Endothelial cell of umbilical vein (primary cell): Measurements from ENCODE around the gene RAD51B. TPM values are rescaled to one million over a fixed set of nuclear protein-coding genes. Genes with fewer than 3 reads are reported as not detected.

Source experiments
- BruUV-seq: library from RNA; stranded (reverse); fragments of 400-500 nt; replicated peaks from 2 replicates; lab custom pipeline; 2021; lab: Mats Ljungman, UMichigan
- CTCF ChIA-PET: fragments of 300-600, 350-600 bp; sonication (Branson Sonifier 250); formaldehyde crosslinking; loops from one replicate; lab custom pipeline; 2021; ENCODE audit warnings: antibody characterized with exemption, inconsistent platforms; lab: Charles Lee
- POLR2A ChIA-PET: fragments of 300-600, 350-600 bp; sonication (Branson Sonifier 250); formaldehyde crosslinking; loops from one replicate; lab custom pipeline; 2021; ENCODE audit warnings: antibody characterized with exemption, inconsistent platforms; lab: Charles Lee
- DNase-seq: peaks from one replicate; pipeline ENCODE4 v3.0.0-alpha.2; 2011; ENCODE audit warnings: low read depth, low spot score
- FAIRE-seq: peaks from 2 replicates; lab custom pipeline; 2011; peaks lifted over from hg19 to GRCh38; lab: Jason Lieb, UNC
- H2AFZ ChIP-seq: 2 replicates; pipeline ENCODE4 v1.6.0; 2012; ENCODE audit warnings: low read depth, low read length, control low read depth, inconsistent platforms
- H3K27ac ChIP-seq: 2 replicates; pipeline ENCODE4 v1.5.1; 2011; ENCODE audit warnings: low read depth, mild to moderate bottlenecking, control low read depth, low read length, moderate library complexity; ENCODE audit not compliant: insufficient read depth
- H3K27me3 ChIP-seq, 2 experiments: 2 replicates each; pipeline versions ENCODE4 v1.6.0 to v1.6.1; 2011; ENCODE audit warnings: low read length in 2 of 2, mixed read lengths in 1 of 2; ENCODE audit not compliant: control insufficient read depth in 2 of 2, insufficient read depth in 2 of 2
- H3K36me3 ChIP-seq, 2 experiments: 2 replicates in 1 of 2; 3 replicates in 1 of 2; pipeline ENCODE4 v1.5.1; 2011; ENCODE audit warnings: low read length in 2 of 2, mild to moderate bottlenecking in 1 of 2, moderate library complexity in 1 of 2; ENCODE audit not compliant: control insufficient read depth in 2 of 2, insufficient read depth in 2 of 2; ENCODE audit errors: extremely low read depth in 1 of 2
- H3K4me1 ChIP-seq: 3 replicates; pipeline ENCODE4 v1.5.1; 2011; ENCODE audit warnings: mild to moderate bottlenecking, low read length; ENCODE audit not compliant: control insufficient read depth, insufficient read depth; ENCODE audit errors: extremely low read depth
- H3K4me2 ChIP-seq: 2 replicates; pipeline ENCODE4 v1.6.1; 2011; ENCODE audit warnings: low read length, control low read depth, mixed read lengths; ENCODE audit not compliant: insufficient read depth
- H3K4me3 ChIP-seq, 3 experiments: fragments of 200-600 bp in 1 of 3; sonication (generic), shearing (Covaris generic) in 1 of 3; replicated peaks in 1 of 3; 2 replicates each; pipeline ENCODE4 v1.5.1; 2011 to 2016; ENCODE audit warnings: control low read depth in 3 of 3, low read length in 3 of 3, mild to moderate bottlenecking in 2 of 3, inconsistent platforms in 1 of 3, low read depth in 1 of 3, moderate library complexity in 1 of 3; ENCODE audit not compliant: insufficient read depth in 1 of 3
- H3K79me2 ChIP-seq: 2 replicates; pipeline ENCODE4 v1.6.0; 2012; ENCODE audit warnings: low read length, inconsistent platforms; ENCODE audit not compliant: control insufficient read depth, insufficient read depth
- H3K9ac ChIP-seq: replicated peaks from 2 replicates; pipeline ENCODE3; 2011; ENCODE audit warnings: low read length, control low read depth; ENCODE audit not compliant: insufficient read depth; ENCODE audit errors: extremely low read depth
- H3K9me1 ChIP-seq: replicated peaks from 3 replicates; pipeline ENCODE4 v1.6.0; 2011; ENCODE audit warnings: mild to moderate bottlenecking, low read length; ENCODE audit not compliant: control insufficient read depth, insufficient read depth; ENCODE audit errors: extremely low read depth
- H3K9me3 ChIP-seq: replicated peaks from 2 replicates; pipeline ENCODE4 v1.5.1; 2012; ENCODE audit warnings: low read length, inconsistent platforms; ENCODE audit not compliant: control insufficient read depth, insufficient read depth
- H4K20me1 ChIP-seq: replicated peaks from 2 replicates; pipeline ENCODE3; 2011; ENCODE audit warnings: mild to moderate bottlenecking, low read length; ENCODE audit not compliant: control insufficient read depth, insufficient read depth; ENCODE audit errors: extremely low read depth
- CTCF ChIP-seq, 2 donors: IDR thresholded peaks; 1 replicate in 1 of 2; 2 replicates in 1 of 2; pipeline ENCODE4 v1.5.1; 2011; ENCODE audit warnings: low read length in 2 of 2, mild to moderate bottlenecking in 2 of 2, moderate library complexity in 2 of 2, control low read depth in 1 of 2, inconsistent platforms in 1 of 2, low read depth in 1 of 2; ENCODE audit not compliant: insufficient read depth in 1 of 2; ENCODE audit errors: extremely low read depth in 1 of 2
- EZH2 ChIP-seq: IDR thresholded peaks from 2 replicates; pipeline ENCODE4 v1.6.1; 2012; ENCODE audit warnings: borderline replicate concordance, low read depth, mild to moderate bottlenecking, moderate library complexity, low read length, inconsistent platforms; ENCODE audit not compliant: severe bottlenecking
- FOS ChIP-seq: IDR thresholded peaks from 2 replicates; pipeline ENCODE4 v1.6.1; 2011; ENCODE audit warnings: mild to moderate bottlenecking, low read length, moderate library complexity, borderline replicate concordance; ENCODE audit not compliant: insufficient read depth
- GATA2 ChIP-seq: IDR thresholded peaks from 2 replicates; pipeline ENCODE4 v1.7.0; 2011; ENCODE audit warnings: low read depth, mild to moderate bottlenecking, moderate library complexity, mixed read lengths, low read length; ENCODE audit not compliant: insufficient read length, insufficient read depth
- JUN ChIP-seq: IDR thresholded peaks from 2 replicates; pipeline ENCODE4 v1.6.1; 2011; ENCODE audit warnings: borderline replicate concordance, low read depth; ENCODE audit not compliant: insufficient read length, insufficient read depth
- MYC ChIP-seq: IDR thresholded peaks from one replicate; pipeline ENCODE4 v1.6.1; 2011; ENCODE audit warnings: mild to moderate bottlenecking, low read depth, low read length
- POLR2A ChIP-seq: IDR thresholded peaks from 2 replicates; pipeline ENCODE4 v1.6.1; 2012; ENCODE audit warnings: low read depth, mild to moderate bottlenecking, control low read depth, low read length
- POLR2AphosphoS5 ChIP-seq: IDR thresholded peaks from 2 replicates; pipeline ENCODE4 v1.6.1; 2012; ENCODE audit warnings: low read depth, mild to moderate bottlenecking, control low read depth, low read length, moderate library complexity; ENCODE audit not compliant: insufficient read depth
- dilution Hi-C: fragments of 300-500 bp; cut with MboI; formaldehyde crosslinking; loops from one replicate; pipeline ENCODE4 v1.15.0; 2019; ENCODE audit warnings: low sequenced_read_pairs; ENCODE audit not compliant: extremely low pct_ligation_motif_present
- intact Hi-C: fragments of 100-400 bp; cut with micrococcal nuclease; formaldehyde crosslinking; loops from one replicate; pipeline ENCODE4 v1.10.0; 2022
- polyA plus RNA-seq, 4 experiments: library from polyadenylated mRNA; depleted of rRNA in 3 of 4; stranded (reverse) in 3 of 4; unstranded in 1 of 4; fragments of >200 nt; gene quantifications; 2 replicates each; pipeline versions ENCODE4 v1.2.1 to v1.2.3, GENCODE V29; 2011 to 2012; ENCODE audit warnings: missing spikeins in 1 of 4
- total RNA-seq: library from RNA; stranded (reverse); gene quantifications from 2 replicates; pipeline ENCODE4 v1.2.3, GENCODE V29; 2021
- TF ChIP-seq, protein P1 (sequence below): IDR thresholded peaks from 2 replicates; pipeline ENCODE4 v1.6.1; 2011; ENCODE audit not compliant: insufficient read depth, insufficient read length

RAD51B gene
- total and polyA plus RNA-seq, 2 donors (not counting 3 experiments of a cell fraction or from before 2014, with no cell fraction given), result 3.9 to 19.0 TPM

- CTCF ChIA-PET, result interaction anchor here (1.0 to 2.0 kb wide), 2 partner anchors 8 to 16 kb away, joined by 3 to 4 read pairs; no protein-coding TSS in a partner anchor
- TF ChIP-seq JUN (no peak), EZH2 (no peak), FOS (no peak), POLR2A (no peak), POLR2AphosphoS5 (no peak)
- TF ChIP-seq, protein P1, sequence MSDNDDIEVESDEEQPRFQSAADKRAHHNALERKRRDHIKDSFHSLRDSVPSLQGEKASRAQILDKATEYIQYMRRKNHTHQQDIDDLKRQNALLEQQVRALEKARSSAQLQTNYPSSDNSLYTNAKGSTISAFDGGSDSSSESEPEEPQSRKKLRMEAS, result no peak
- dilution Hi-C loops, result no loop called here
These were observed 495.1 kb downstream of the RAD51B start for GRCh38 chr14:68314642-68315041.

GRCh38 chr14:68315081-68315480 is 495.5 kb downstream of the RAD51B start:
- H2AFZ ChIP-seq, result no peak overlapping the region
- H3K36me3 ChIP-seq, result no peaks in the 10 kb centered on the region
- H3K4me2 ChIP-seq, result no peak overlapping the region
- H3K4me3 ChIP-seq, result no peak overlapping the region
- TF ChIP-seq JUN (no peak), MYC (no peak), POLR2A (no peak), EZH2 (no peak), GATA2 (no peak), FOS (no peak), CTCF (IDR thresholded peaks at IDR 0.05; ENCODE audit: extremely low read depth in 1 of 2, insufficient read depth in 1 of 2, low read depth in 1 of 2, low read length in 2 of 2) (no peak), POLR2AphosphoS5 (no peak)
- TF ChIP-seq, protein P1, result no peak
- POLR2A ChIA-PET, result no interaction called here
- H4K20me1 ChIP-seq, result no peaks in the 10 kb centered on the region
- DNase-seq (no peak), FAIRE-seq (no peak)
- CTCF ChIA-PET, result interaction anchor here (1.0 to 2.0 kb wide), 2 partner anchors 8 to 17 kb away, joined by 3 to 4 read pairs; no protein-coding TSS in a partner anchor
- H3K9ac ChIP-seq, result no peak overlapping the region
- H3K79me2 ChIP-seq, result no peaks in the 10 kb centered on the region
- no peak overlapping the region for H3K27ac ChIP-seq
- no peaks in the 10 kb centered on the region for H3K9me1 ChIP-seq
- no peaks in the 10 kb centered on the region for H3K9me3 ChIP-seq
- peaks cover 3% of the 10 kb centered on the region for H3K4me1 ChIP-seq
- BruUV-seq, result no TSS peak
- dilution Hi-C loops (no loop called here), intact Hi-C loops (no loop called here)
- no peaks in the 10 kb centered on the region for H3K27me3 ChIP-seq

More at GRCh38 chr14:68314642-68315041, 495.1 kb downstream of the RAD51B start:
- no peaks in the 10 kb centered on the region for H3K9me1 ChIP-seq
- no peak overlapping the region for H3K4me3 ChIP-seq
- H3K27ac ChIP-seq, result no peak overlapping the region
- peaks cover 7% of the 10 kb centered on the region for H3K4me1 ChIP-seq
- no peaks in the 10 kb centered on the region for H3K36me3 ChIP-seq
- H3K9me3 ChIP-seq, result no peaks in the 10 kb centered on the region
- H3K4me2 ChIP-seq, result no peak overlapping the region
- H3K27me3 ChIP-seq, result no peaks in the 10 kb centered on the region
- POLR2A ChIA-PET, result no interaction called here
- no peak overlapping the region for H2AFZ ChIP-seq
- intact Hi-C loops, result no loop called here
- no peak for DNase-seq
- no peak for FAIRE-seq
- no peak overlapping the region for H3K9ac ChIP-seq
- no TSS peak for BruUV-seq
- H3K79me2 ChIP-seq, result no peaks in the 10 kb centered on the region
- H4K20me1 ChIP-seq, result no peaks in the 10 kb centered on the region
